Liver (tissue), 3 donors: ENCODE measurements around the gene ERI3.

ENCODE experiments used
- CTCF ChIP-seq: fragments of 150-350 bp; IDR thresholded peaks from 2 replicates; pipeline ENCODE4 v1.5.1; 2017; ENCODE audit warnings: improper control_type of control experiment, low read depth, low read length; ENCODE audit not compliant: missing input control
- JUND ChIP-seq, 2 donors: IDR thresholded peaks; 2 replicates each; pipeline ENCODE4 v1.6.1; 2016; ENCODE audit warnings: antibody characterized with exemption in 2 of 2
- MAX ChIP-seq: IDR thresholded peaks from 2 replicates; pipeline ENCODE4 v1.6.1; 2016; ENCODE audit warnings: antibody characterized with exemption
- RAD21 ChIP-seq, 2 donors: IDR thresholded peaks; 2 replicates each; pipeline ENCODE4 v1.6.1; 2016; ENCODE audit warnings: antibody characterized with exemption in 2 of 2, mild to moderate bottlenecking in 2 of 2
- SP1 ChIP-seq: IDR thresholded peaks from 2 replicates; pipeline ENCODE4 v1.6.1; 2018; ENCODE audit warnings: antibody characterized with exemption, mild to moderate bottlenecking
- TAF1 ChIP-seq: conservative IDR thresholded peaks from 2 replicates; pipeline ENCODE4 v1.6.1; 2016; ENCODE audit warnings: antibody characterized with exemption, mild to moderate bottlenecking
- TF ChIP-seq, protein P1 (sequence below): IDR thresholded peaks from 2 replicates; pipeline ENCODE4 v1.6.1; 2016; ENCODE audit warnings: antibody characterized with exemption
- TF ChIP-seq, protein P2 (sequence below): IDR thresholded peaks from 2 replicates; pipeline ENCODE4 v1.6.1; 2016; ENCODE audit warnings: antibody characterized with exemption, mild to moderate bottlenecking
- donor health status: healthy.
- donor health status: healthy.

DNA sequence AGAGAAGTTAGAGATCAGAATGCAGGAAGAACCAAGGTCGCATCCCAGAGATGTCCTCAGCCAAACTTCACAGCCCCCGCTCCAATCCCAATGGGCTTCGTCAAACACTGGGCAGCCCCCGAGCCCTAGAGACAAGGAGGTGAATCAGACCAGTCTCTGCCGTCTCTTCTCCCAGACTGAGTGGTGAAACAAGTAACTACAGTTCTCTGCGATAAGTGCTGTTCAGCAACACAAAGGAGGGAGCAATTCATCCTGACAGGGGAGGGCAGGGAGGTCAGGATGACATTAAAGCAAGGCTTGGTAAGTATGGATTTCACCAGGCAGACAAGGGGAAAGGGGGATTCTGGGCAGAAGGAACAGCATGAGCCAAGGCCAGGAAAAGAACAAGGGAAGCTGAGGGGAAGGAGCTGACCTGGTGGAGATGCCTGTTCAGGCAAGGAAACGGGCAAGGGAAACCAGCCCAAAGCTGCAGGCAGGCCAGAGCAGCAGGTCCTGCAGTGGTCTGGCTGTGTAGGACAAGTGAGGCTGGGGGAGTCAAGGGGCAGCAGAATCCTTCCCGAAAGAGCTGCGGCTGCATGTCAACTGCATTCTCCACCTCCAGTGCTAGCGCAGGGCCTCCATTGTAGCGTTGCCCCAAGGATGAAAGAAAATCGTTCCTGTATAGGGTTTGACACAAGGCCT is 13.6 kb upstream of the ERI3 start:
- no peak for TF ChIP-seq JUND (IDR thresholded peaks at IDR 0.05)
- no peak for TF ChIP-seq MAX
- TF ChIP-seq TAF1, result no peak
- TF ChIP-seq SP1, result no peak
- TF ChIP-seq CTCF, result no peak
- TF ChIP-seq, protein P1, sequence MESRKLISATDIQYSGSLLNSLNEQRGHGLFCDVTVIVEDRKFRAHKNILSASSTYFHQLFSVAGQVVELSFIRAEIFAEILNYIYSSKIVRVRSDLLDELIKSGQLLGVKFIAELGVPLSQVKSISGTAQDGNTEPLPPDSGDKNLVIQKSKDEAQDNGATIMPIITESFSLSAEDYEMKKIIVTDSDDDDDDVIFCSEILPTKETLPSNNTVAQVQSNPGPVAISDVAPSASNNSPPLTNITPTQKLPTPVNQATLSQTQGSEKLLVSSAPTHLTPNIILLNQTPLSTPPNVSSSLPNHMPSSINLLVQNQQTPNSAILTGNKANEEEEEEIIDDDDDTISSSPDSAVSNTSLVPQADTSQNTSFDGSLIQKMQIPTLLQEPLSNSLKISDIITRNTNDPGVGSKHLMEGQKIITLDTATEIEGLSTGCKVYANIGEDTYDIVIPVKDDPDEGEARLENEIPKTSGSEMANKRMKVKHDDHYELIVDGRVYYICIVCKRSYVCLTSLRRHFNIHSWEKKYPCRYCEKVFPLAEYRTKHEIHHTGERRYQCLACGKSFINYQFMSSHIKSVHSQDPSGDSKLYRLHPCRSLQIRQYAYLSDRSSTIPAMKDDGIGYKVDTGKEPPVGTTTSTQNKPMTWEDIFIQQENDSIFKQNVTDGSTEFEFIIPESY, result no peak
- TF ChIP-seq RAD21 (IDR thresholded peaks at IDR 0.05), result no peak
- TF ChIP-seq, protein P2, sequence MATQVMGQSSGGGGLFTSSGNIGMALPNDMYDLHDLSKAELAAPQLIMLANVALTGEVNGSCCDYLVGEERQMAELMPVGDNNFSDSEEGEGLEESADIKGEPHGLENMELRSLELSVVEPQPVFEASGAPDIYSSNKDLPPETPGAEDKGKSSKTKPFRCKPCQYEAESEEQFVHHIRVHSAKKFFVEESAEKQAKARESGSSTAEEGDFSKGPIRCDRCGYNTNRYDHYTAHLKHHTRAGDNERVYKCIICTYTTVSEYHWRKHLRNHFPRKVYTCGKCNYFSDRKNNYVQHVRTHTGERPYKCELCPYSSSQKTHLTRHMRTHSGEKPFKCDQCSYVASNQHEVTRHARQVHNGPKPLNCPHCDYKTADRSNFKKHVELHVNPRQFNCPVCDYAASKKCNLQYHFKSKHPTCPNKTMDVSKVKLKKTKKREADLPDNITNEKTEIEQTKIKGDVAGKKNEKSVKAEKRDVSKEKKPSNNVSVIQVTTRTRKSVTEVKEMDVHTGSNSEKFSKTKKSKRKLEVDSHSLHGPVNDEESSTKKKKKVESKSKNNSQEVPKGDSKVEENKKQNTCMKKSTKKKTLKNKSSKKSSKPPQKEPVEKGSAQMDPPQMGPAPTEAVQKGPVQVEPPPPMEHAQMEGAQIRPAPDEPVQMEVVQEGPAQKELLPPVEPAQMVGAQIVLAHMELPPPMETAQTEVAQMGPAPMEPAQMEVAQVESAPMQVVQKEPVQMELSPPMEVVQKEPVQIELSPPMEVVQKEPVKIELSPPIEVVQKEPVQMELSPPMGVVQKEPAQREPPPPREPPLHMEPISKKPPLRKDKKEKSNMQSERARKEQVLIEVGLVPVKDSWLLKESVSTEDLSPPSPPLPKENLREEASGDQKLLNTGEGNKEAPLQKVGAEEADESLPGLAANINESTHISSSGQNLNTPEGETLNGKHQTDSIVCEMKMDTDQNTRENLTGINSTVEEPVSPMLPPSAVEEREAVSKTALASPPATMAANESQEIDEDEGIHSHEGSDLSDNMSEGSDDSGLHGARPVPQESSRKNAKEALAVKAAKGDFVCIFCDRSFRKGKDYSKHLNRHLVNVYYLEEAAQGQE, result no peak
